ENCODE data around the gene THRSP. TPM values are rescaled to one million over a fixed set of nuclear protein-coding genes. Genes with fewer than 3 reads are reported as not detected.

THRSP gene
- total RNA-seq, 2 experiments from 2014 or later, result not detected

DNA sequence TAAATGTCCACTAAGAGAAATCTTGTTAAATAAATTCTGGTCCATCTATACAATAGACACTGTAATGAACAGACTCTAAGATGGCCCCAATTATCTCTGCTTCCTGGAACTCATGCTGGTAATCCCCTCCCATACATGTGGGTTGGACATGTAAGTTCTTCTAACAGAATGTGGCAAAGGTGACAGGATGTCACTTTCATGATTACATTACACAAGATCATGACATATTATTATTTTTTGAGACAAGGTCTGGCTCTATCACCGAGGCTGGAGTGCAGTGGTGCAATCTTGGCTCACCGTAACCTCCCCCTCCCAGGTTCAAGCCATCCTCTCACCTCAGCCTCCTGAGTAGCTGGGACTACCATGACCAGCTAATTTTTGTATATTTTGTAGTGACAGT lies 30.6 kb downstream of the THRSP start:
- no peak overlapping the region for H3K27ac ChIP-seq (ENCODE audit: low read depth in 1 of 2, low read length in 2 of 2)
- POLR2A ChIA-PET, result no interaction called here
- ATAC-seq (ENCODE audit: poor library complexity) (no peak), DNase-seq (no peak)
- no peaks in the 10 kb centered on the region for H3K9me3 ChIP-seq (ENCODE audit: control insufficient read depth in 1 of 2, insufficient read depth in 1 of 2, low read length in 2 of 2)
- Mint-ChIP-seq H3K4me1 (ENCODE audit: low read depth) (no peaks in the 10 kb centered on the region), H3K4me3 (no peak overlapping the region), H3K9me3 (no peaks in the 10 kb centered on the region), H3K36me3 (ENCODE audit: low read depth) (peaks cover 26% of the 10 kb centered on the region), H3K27ac (no peak overlapping the region), H3K27me3 (no peaks in the 10 kb centered on the region)
- no peaks in the 10 kb centered on the region for H3K27me3 ChIP-seq (ENCODE audit: control insufficient read depth in 1 of 2, insufficient read depth in 2 of 2, low read length in 2 of 2)
- H3K4me3 ChIP-seq (ENCODE audit: low read length), result no peak overlapping the region
- no peaks in the 10 kb centered on the region for H3K4me1 ChIP-seq (ENCODE audit: insufficient read depth, low read length)
- CTCF ChIA-PET, result no interaction called here
- intact Hi-C loops (cut with DNase I, micrococcal nuclease), result no loop called here
- TF ChIP-seq, protein P1, sequence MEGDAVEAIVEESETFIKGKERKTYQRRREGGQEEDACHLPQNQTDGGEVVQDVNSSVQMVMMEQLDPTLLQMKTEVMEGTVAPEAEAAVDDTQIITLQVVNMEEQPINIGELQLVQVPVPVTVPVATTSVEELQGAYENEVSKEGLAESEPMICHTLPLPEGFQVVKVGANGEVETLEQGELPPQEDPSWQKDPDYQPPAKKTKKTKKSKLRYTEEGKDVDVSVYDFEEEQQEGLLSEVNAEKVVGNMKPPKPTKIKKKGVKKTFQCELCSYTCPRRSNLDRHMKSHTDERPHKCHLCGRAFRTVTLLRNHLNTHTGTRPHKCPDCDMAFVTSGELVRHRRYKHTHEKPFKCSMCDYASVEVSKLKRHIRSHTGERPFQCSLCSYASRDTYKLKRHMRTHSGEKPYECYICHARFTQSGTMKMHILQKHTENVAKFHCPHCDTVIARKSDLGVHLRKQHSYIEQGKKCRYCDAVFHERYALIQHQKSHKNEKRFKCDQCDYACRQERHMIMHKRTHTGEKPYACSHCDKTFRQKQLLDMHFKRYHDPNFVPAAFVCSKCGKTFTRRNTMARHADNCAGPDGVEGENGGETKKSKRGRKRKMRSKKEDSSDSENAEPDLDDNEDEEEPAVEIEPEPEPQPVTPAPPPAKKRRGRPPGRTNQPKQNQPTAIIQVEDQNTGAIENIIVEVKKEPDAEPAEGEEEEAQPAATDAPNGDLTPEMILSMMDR (IDR thresholded peaks at IDR 0.05), result no peak
- H3K36me3 ChIP-seq (ENCODE audit: insufficient read depth, low read length), result peaks cover 10% of the 10 kb centered on the region

- no peak overlapping the region for H3K27ac ChIP-seq (ENCODE audit: low read depth in 1 of 2, low read length in 2 of 2)
- no peak overlapping the region for H3K4me3 ChIP-seq (ENCODE audit: low read length)
- H3K27ac Mint-ChIP-seq, result no peak overlapping the region
- H3K4me3 Mint-ChIP-seq, result no peak overlapping the region
- H3K9me3 Mint-ChIP-seq, result no peaks in the 10 kb centered on the region
- peaks cover 31% of the 10 kb centered on the region for H3K36me3 ChIP-seq (ENCODE audit: insufficient read depth, low read length)
- H3K4me1 Mint-ChIP-seq (ENCODE audit: low read depth), result no peaks in the 10 kb centered on the region
- H3K36me3 Mint-ChIP-seq (ENCODE audit: low read depth), result peaks cover 52% of the 10 kb centered on the region
- no peaks in the 10 kb centered on the region for H3K9me3 ChIP-seq (ENCODE audit: control insufficient read depth in 1 of 2, insufficient read depth in 1 of 2, low read length in 2 of 2)
- ChIA-PET CTCF (no interaction called here), POLR2A (no interaction called here)
- H3K27me3 Mint-ChIP-seq, result no peaks in the 10 kb centered on the region
- TF ChIP-seq, protein P1 (IDR thresholded peaks at IDR 0.05), result no peak
- DNase-seq (no peak), ATAC-seq (ENCODE audit: poor library complexity) (no peak)
- no peaks in the 10 kb centered on the region for H3K4me1 ChIP-seq (ENCODE audit: insufficient read depth, low read length)
- intact Hi-C loops (cut with DNase I, micrococcal nuclease), result no loop called here
- no peaks in the 10 kb centered on the region for H3K27me3 ChIP-seq (ENCODE audit: control insufficient read depth in 1 of 2, insufficient read depth in 2 of 2, low read length in 2 of 2)
Measured at GRCh38 chr11:78097666-78098385, 34.2 kb downstream of the THRSP start.

- no peaks in the 10 kb centered on the region for H3K27me3 ChIP-seq (ENCODE audit: control insufficient read depth in 1 of 2, insufficient read depth in 2 of 2, low read length in 2 of 2)
- no peaks in the 10 kb centered on the region for H3K9me3 ChIP-seq (ENCODE audit: control insufficient read depth in 1 of 2, insufficient read depth in 1 of 2, low read length in 2 of 2)
- Mint-ChIP-seq H3K36me3 (ENCODE audit: low read depth) (peaks cover 62% of the 10 kb centered on the region), H3K4me1 (ENCODE audit: low read depth) (no peaks in the 10 kb centered on the region), H3K27me3 (no peaks in the 10 kb centered on the region), H3K4me3 (no peak overlapping the region), H3K9me3 (no peaks in the 10 kb centered on the region), H3K27ac (no peak overlapping the region)
- intact Hi-C loops (cut with DNase I, micrococcal nuclease), result no loop called here
- ChIA-PET POLR2A (no interaction called here), CTCF (no interaction called here)
- no peaks in the 10 kb centered on the region for H3K4me1 ChIP-seq (ENCODE audit: insufficient read depth, low read length)
- TF ChIP-seq, protein P1 (IDR thresholded peaks at IDR 0.05), result no peak
- no peak overlapping the region for H3K4me3 ChIP-seq (ENCODE audit: low read length)
- ATAC-seq (ENCODE audit: poor library complexity), result no peak
- peaks cover 31% of the 10 kb centered on the region for H3K36me3 ChIP-seq (ENCODE audit: insufficient read depth, low read length)
- H3K27ac ChIP-seq (ENCODE audit: low read depth in 1 of 2, low read length in 2 of 2), result no peak overlapping the region
- no peak for DNase-seq
Measured at GRCh38 chr11:78099666-78100065, 36.0 kb downstream of the THRSP start.

All from CD4-positive, alpha-beta T cell (primary cell).